Ramos (cell line): ENCODE data around the gene CDK6.

ENCODE experiments used
- in situ Hi-C: fragments of 300-500 bp; cut with MboI; formaldehyde crosslinking; loops from one replicate; pipeline ENCODE4 v1.14.3; 2022; ENCODE audit warnings: low sequenced_read_pairs; ENCODE audit not compliant: unreplicated experiment

Gene CDK6

DNA sequence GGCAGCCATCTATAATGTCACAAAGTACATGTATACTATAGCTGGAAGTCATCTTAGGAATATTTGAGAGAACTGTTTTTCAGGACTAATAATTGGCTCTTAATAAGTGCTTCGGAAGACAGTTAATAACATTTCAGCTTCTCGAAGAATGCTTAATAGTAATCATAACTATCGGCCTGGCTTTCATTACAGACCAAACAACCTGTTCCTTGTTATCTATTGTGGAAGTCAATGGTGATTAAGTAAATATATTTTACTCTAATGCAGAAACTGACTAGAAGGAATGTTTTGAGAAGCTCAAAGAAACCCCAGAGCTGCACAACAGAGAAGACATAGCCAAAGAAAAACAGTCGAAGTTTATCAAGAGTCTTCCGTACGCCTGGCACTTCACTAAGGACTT is 139.4 kb downstream of the CDK6 start:
- in situ Hi-C loops = loop anchor here (25.0 kb wide), 1 partner anchor 140 kb away; the partner anchor contains the start of gene CDK6

DNA sequence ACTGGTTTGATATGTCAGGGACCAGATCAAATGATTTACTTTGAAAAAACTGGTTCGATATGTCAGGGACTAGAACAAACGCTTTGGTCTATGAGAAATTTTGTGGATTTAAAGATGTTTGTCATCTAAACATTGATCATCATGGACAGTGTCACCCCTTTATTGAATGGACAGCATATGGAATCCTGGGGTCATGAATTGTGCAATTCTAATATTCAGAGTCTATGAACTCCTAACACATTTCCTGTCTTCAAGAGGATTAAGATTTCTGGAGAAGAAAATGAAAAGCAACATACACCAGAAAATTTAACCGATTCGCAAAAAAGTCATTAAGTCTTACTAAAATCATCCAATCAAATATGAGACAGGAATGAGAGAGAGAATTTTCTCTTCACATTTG is 139.8 kb downstream of the CDK6 start:
- in situ Hi-C loops = loop anchor here (25.0 kb wide), 1 partner anchor 141 kb away; the partner anchor contains the start of gene CDK6

DNA sequence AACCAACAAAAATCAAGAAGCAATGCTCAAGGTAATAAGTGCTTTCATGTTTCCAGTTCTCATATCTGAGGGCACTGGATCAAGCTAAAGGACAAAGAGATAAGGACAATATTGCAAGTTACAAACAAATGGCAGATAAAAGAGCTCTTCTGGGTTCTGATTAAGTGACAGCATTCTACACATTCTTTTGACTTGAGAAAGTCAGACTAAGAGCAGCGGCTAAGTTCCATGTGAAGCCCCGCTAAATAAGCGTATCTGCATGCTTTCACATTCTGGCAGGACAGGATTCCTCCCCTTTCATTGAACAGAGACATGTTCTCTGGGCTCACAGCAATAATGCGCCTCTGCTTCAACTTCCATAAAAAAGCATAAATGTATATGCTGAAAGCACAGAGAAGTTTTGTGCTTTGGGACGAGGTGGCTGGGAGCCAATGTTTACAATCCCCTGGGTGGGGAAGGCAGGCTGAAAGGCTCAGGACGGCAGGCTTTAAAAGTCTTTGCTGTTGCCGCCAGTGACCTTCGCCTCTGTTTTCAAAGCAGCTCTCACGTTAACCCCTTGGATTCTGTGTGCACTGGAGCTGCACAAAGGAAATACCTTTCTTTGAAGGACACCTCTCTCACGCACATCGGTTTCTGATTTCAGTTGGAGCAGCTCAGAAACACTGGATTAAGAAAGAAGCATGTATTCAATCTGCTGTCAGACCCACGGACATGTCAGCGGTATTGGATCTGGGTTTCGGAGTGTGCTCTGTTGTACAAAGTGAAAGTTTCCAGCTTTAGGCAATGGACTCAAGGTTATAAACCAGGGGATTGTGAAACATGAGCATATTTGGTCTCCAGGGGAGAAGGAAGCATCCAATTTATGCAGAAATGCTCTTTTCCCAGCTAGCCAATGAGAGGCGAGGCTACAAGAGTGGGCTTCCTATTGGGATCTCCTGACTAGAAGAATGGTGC is 140.8 kb downstream of the CDK6 start:
- in situ Hi-C loops = loop anchor here (25.0 kb wide), 1 partner anchor 142 kb away; the partner anchor contains the start of gene CDK6

DNA sequence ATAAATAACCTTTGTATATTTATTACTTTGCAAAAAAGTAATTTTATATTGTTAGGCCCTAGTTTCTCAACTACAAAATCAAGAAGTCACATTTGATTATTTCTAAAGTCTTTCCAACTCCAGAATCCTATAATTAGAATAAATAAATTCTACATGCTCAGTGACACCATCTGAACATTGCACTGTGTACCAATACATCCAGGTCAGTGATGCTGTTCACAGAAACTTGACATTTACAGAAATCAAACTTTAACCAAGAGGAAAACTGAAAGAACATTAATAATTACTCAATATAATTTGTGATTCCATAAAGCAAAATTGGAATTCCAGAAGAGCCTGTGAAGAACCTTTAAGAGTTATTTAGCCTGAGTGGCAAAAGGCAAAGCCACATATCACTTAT is 142.2 kb downstream of the CDK6 start:
- in situ Hi-C loops = loop anchor here (25.0 kb wide), 1 partner anchor 143 kb away; the partner anchor contains the start of gene CDK6

DNA sequence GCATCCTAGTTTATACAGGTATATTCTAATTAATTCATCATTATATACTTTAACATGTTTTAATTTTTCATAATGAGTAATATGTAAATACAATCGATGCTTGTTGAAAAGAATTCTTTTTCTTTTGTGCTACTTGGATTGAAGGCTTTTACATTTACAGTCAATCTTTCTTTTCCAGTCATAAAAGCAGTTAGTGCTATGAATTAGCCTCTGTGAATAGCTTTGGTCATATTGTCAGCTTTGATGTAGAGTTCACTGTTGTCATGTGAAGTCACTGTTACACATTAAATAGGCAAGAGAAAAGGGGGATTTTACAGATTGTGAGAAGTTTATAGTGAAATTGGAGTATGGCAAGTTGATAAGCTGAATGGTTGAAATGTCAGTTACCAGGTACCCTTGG is 142.9 kb downstream of the CDK6 start:
- in situ Hi-C loops = loop anchor here (25.0 kb wide), 1 partner anchor 144 kb away; the partner anchor contains the start of gene CDK6

DNA sequence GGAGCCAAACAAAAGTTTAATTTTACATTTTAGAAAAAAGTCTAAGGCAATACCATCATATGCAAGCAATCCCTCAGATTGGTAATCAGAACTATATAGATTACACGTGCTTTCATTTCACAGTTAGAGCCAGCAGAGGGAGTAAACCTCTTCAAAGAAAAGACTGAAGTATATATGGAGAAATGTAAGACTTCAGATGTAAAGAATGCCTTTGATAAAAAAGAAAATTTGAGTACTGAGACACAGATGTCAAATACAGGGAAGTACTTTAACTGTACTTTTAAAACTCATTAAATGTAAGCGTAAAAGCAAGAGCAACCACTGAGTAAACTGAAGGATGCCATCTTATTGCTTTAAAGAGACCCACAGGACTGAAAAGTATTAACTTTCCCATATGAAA is 144.8 kb downstream of the CDK6 start:
- in situ Hi-C loops = loop anchor here (25.0 kb wide), 1 partner anchor 146 kb away; the partner anchor contains the start of gene CDK6

DNA sequence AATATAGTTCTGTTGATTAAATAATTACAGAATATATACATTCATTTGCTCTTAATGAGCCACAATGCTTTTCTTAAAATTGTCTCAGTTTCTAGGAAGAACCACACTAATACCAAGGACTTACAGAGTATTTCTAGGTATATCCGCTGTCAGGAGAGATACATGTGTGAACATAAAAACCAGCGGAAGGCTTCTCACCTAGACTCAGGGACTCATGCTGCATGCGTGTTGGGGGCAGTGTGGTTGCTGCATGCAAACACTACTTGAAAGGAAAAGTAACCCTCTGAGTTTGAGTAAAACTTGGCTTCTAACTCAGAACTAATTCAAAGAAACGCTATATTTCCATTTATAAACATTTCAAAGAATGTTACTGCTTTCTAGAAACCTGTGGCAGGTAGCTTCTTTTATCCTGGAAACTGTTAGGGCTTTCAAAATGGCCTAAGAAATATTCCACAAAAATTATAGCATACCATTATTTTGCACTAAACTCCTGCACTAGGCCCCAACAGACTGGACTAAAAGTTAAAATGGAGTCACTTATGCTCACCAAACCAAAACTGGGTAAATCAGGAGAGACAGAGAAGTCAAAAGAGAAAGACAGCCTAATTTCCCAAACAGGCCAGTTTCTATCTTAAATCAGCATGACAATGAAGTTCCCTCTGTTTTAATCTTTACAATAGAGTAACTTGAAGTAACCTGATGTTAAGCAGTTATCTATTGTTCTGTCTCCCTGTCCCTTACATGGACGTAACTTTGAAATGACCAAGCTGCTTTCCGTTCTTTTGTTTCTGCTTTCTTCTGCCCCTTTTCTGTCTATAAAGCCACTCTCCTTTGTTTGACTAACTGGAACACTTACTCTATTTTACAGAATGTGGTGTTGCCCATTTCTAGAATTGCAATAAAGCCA is 151.0 kb downstream of the CDK6 start:
- in situ Hi-C loops = loop anchor here (25.0 kb wide), 1 partner anchor 152 kb away; the partner anchor contains the start of gene CDK6

DNA sequence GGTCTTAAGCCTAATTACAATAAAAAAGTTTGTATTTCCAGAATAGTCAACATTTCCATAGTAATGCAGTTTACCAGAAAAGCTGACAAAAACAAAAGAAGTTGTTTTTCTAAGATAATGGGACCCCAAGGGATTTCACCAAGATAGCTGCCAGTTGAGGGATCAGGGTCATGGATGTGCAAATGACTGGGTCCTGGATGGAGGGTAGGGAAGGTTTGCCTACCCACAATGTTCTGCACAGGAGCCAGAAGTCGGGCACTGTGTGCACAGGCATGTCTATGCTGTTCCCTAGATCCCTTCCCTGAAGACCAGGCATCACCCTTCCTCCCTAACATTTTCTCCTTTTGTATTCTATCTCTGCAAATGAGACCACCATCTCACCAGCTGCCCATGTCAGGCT is 152.1 kb downstream of the CDK6 start:
- in situ Hi-C loops = loop anchor here (25.0 kb wide), 1 partner anchor 153 kb away; the partner anchor contains the start of gene CDK6

DNA sequence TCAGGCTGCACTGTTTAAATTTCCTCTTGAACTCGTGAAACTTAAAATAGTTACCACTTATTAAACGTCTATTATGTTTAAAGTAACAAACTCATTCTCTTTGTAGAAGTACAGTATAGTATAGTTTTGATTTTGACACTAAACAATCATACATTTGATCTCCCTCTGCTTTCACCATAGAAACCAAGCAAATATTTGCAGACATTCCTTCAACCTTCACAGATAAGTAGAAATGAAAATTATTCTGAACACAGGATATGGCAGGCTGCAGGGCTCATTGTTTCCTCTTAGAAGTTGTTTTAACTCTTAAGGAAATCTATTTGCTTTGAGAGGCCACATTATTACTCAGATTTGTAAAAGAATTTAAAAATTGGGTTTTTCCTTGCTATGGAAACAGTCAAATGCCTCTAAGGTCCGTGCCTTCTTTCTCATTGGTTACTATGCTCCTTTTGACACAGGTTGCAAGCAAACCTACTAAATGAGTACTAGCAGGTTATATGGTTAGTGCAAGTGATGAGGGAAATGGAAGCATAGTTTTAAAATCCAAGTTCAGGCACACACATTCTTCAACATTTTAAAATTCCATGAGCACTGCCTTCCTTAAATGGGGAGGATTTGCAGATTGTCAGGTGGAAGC is 153.4 kb downstream of the CDK6 start:
- in situ Hi-C loops = loop anchor here (25.0 kb wide), 1 partner anchor 154 kb away; the partner anchor contains the start of gene CDK6

DNA sequence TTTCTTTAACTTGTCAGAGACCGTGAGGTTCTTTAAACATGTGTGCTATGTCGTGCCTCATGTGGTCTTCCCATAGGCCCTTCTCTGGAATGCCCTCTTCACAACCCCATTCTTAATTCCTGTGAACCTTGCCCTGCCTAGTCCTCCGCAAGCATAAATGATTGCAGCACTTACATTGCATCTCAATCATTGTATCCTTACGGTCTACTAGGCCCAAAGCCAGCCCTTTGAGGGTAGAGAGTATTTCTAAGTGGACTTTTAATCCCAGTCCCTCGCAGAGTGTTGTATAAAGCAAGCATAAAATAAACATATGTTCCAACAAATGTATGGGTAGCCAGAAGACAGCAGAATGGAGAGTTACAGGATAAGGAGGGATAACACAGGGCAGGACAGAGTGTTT is 154.0 kb downstream of the CDK6 start:
- in situ Hi-C loops = loop anchor here (25.0 kb wide), 1 partner anchor 155 kb away; the partner anchor contains the start of gene CDK6

DNA sequence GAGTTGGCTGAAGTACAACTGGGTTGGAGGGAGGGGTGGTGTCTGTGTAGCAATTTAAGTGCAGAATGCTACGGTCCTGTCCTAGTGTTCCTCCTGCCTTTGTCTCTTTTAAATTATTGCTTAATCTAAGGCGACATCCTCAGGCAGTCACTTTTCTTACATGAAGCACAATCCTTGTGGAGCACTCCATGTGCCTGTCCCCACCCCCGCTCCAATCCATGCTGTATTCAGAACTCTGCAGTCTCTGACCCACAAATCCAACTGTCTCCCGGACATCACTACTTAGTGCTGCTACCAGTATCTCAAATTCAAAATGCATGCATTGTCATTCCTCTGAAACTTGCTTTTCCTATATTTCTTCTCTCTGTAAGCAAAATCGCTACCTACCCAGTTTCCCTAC is 154.7 kb downstream of the CDK6 start:
- in situ Hi-C loops = loop anchor here (25.0 kb wide), 1 partner anchor 156 kb away; the partner anchor contains the start of gene CDK6

DNA sequence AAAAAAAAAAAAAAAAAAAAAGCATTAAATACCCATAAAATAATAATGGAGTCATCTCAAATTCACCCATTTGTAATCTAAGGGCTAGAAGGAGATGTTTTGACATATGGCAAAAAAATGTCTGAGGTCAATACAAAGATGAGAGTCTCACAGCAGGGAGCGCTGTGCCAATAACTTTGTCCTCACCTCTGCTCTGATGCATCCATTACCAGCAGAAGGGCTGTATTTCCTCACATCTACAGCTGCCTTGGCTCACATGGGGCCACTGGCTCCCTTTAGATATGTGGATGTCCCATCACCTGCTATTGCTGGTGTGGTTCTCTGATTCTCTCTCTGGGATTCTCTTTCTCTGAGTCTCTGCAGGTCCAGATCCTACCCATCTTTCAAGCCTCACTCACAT is 155.9 kb downstream of the CDK6 start:
- in situ Hi-C loops = loop anchor here (25.0 kb wide), 1 partner anchor 157 kb away; the partner anchor contains the start of gene CDK6

DNA sequence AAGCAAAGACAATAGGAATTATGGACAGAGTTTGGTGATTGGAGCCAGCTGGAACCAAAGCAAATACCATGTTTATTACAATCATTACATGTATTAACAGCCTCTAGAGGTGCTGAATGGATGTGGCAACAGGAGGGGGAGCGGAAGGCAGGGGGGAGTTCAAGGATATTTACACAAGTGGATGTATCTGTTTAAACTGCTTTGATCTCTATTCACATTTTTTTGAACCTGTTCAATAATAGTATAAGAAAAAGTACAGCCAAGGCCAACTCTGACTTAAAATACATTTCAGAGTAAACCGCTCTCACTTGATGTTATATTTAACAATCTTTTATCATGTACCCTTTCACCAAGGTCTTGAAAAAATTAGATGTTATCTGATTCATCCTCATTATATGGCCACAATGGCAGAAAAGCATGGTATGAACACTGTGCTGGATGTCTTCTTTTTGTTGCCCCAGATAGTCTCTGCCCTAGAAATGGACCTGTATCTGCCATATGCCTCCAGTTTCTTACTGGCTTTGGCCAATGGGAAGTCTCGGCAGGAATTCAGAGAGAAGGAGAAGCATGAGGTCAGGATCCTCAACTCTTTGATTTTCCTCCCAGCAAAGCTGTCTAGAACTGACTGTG is 158.0 kb downstream of the CDK6 start:
- in situ Hi-C loops = loop anchor here (25.0 kb wide), 1 partner anchor 159 kb away; the partner anchor contains the start of gene CDK6

DNA sequence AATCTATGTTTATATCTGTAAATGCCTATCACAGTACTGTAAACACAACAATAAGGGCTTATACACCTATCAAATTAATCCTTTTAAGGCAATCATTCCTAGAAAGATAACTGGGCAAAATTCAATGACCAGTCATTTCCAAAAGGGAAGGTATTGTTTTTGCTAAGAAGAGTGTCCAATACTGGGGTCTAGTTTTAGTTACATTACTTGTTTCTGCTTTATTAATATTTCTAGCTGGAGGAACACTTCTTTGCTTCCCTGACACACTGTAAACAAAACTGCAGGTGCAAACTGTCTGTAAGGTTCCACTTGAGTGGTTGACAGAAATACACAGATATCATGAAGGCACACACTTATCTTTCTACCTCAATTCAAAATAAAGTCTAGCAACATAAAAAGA is 162.0 kb downstream of the CDK6 start:
- in situ Hi-C loops = no loop called here

DNA sequence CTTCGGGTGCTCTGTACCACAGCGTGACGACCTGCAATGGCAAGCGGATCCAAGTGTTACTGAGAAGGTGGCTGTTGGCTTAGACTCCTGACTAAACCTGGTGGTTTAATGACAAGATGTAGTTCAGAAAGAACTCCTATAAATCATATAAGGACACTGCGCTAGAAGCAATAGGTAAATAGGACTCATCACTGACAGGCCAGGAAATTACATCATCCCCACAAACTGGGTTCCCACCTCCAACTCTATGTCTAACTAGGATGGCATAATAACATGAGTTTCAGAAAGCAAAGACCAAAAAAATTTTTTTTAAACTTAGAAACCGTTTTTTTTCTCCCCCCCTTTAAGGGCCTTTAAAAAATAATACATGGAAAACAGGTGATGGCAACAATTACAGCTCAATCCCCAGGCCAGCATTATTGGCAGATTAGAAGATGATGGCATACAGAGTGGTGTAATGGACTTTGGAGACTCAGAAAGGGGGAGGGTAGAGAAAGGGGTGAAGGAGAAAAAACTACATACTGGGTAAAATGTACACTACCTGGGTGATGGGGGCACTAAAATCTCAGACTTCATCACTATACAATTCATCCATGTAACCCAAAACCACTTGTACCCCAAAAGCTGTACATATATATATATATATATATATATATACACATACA is 164.7 kb downstream of the CDK6 start:
- in situ Hi-C loops = no loop called here

DNA sequence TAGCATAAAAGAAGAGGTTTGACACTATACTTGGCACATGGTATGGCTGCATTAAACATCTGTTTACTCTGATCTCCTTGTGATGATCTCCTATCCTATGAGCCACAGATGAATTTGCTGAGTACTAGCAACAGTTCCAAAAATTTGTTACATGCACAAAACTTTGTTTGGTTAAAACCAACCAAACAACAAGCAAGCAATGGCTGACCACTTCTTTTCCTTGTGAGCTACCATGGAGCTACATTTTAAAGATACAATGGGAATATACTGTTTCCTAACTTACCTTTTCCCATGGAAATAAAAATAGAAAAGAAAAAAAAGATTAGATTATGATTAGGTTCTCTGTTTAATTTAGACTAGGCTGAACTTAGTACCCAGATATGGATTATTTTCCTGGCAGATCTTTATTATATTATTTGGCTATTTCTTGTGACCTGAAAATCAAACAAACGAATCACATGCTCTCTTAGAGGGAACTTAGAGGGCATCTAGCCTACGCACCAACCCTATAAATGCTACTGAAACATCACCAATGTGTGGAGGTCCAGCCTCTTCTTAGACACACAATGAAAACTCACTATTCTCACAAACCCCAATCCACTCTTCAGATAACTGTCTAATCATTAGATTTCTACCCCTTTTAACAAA is 166.0 kb downstream of the CDK6 start:
- in situ Hi-C loops = no loop called here

DNA sequence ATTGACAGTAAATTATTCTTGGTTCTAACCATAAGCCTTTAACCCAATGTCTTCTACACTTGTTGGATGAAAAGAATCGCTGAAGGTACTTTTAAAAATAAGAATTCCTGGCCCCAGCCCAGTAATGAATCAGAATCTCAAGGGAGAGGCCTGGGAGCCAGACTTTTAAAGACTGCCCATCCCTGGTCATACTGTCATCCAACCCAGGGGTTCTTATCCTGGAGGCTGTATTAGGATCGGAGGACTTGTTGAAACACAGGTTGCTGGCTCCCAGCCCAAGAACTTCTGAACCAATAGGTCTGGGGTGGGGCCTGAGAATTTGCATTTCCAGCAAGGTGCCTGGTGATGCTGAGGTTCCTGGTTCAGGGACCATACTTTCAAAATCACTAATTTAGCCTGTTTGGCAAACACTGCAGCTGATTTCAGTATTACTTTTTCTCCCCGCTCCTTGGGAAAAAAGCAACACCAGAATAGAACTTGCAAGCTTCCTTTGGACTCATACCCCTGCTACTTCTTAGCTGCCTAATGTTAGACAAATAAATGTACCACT is 166.7 kb downstream of the CDK6 start:
- in situ Hi-C loops = no loop called here

DNA sequence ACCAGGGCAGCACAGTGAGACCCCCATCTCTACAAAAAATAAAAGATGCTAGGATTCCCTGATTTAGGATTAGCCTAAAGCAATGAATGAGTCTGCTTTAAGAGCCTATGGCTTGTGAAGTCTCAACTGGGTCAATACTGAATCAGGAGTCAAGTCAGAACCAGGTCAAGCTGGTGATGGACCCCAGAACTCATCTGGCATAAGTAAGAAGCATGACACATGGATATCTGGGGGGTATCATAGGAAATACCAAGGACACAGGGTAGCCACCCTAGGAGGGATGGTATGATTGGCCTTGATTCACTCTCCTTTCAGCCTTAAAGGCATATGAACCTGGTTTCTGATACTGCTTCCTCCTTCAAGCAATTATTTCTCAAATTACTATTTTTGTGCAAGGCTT is 167.8 kb downstream of the CDK6 start:
- in situ Hi-C loops = no loop called here
